Gastroesophageal sphincter (tissue), 4 donors: ENCODE data around the gene KMT5C. TPM values are rescaled to one million over a fixed set of nuclear protein-coding genes. Genes with fewer than 3 reads are reported as not detected.

Source experiments
- ATAC-seq: fragments of 150-250 bp; one replicate; pipeline ENCODE4 v1.9.1; 2016; ENCODE audit warnings: mild to moderate bottlenecking, moderate library complexity
- H3K27ac ChIP-seq, 4 donors: fragments of 200-600 bp; sonication (generic) in 3 of 4; 1 replicate in 3 of 4; 2 replicates in 1 of 4; pipeline ENCODE4 v1.5.1; 2016 to 2019
- H3K27me3 ChIP-seq: fragments of 200-600 bp; sonication (generic); one replicate; pipeline ENCODE4 v1.5.1; 2019
- H3K36me3 ChIP-seq, 2 donors: fragments of 200-600 bp; sonication (generic); one replicate each; pipeline ENCODE4 v1.5.1; 2019; ENCODE audit warnings: control low read depth in 1 of 2
- H3K4me1 ChIP-seq, 3 donors: fragments of 200-600 bp; sonication (generic); 1 replicate in 2 of 3; 2 replicates in 1 of 3; pipeline ENCODE4 v1.5.1; 2016 to 2019; ENCODE audit warnings: control low read depth in 2 of 3
- H3K4me3 ChIP-seq, 2 donors: fragments of 200-600 bp; sonication (generic); one replicate each; pipeline ENCODE4 v1.5.1; 2019; ENCODE audit warnings: mild to moderate bottlenecking in 1 of 2, moderate library complexity in 1 of 2
- H3K9me3 ChIP-seq, 3 donors: fragments of 200-600 bp; sonication (generic); one replicate each; pipeline ENCODE4 v1.5.1; 2017 to 2019; ENCODE audit warnings: control low read depth in 2 of 3
- EP300 ChIP-seq: sonication (generic); formaldehyde crosslinking; IDR thresholded peaks from one replicate; pipeline ENCODE4 v1.6.1; 2017; ENCODE audit warnings: antibody characterized with exemption, mild to moderate bottlenecking
- POLR2A ChIP-seq, 2 donors: fragments of 450-650 bp; IDR thresholded peaks; one replicate each; pipeline ENCODE4 v1.6.1; 2017; ENCODE audit warnings: antibody characterized with exemption in 2 of 2, mild to moderate bottlenecking in 2 of 2, moderate library complexity in 1 of 2
- POLR2AphosphoS5 ChIP-seq: sonication (generic); formaldehyde crosslinking; IDR thresholded peaks from one replicate; pipeline ENCODE4 v1.6.1; 2017; ENCODE audit warnings: antibody characterized with exemption
- WGBS, 2 donors: methylation state at CpG; one replicate each; pipeline ENCODE4 v1.1.5; 2018; ENCODE audit warnings: low coverage in 1 of 2; 5-methylcytosine and 5-hydroxymethylcytosine counted together
- total RNA-seq, 4 donors: library from RNA; depleted of rRNA; stranded (reverse); fragments of >200 nt; gene quantifications; one replicate each; pipeline ENCODE4 v1.1.0, GENCODE V29; 2016
- TF ChIP-seq, protein P1 (sequence below), 4 experiments: fragments of 200-600 bp in 2 of 4; fragments of 450-650 bp in 2 of 4; sonication (generic) in 1 of 4; IDR thresholded peaks; one replicate each; pipeline ENCODE4 v1.5.1; 2017 to 2019; ENCODE audit warnings: antibody characterized with exemption in 4 of 4, mild to moderate bottlenecking in 2 of 4, moderate library complexity in 2 of 4

KMT5C gene
- total RNA-seq, 4 donors from 2014 or later = 3.4 to 11.2 (median 9.2) TPM

- Histone ChIP-seq H3K4me3 (no peak overlapping the region), H3K4me1 (peaks cover 0 to 43% (median 12%) of the 10 kb centered on the region in 3 donors), H3K9me3 (no peaks in the 10 kb centered on the region), H3K27ac (no peak overlapping the region), H3K36me3 (peaks cover 0 to 41% of the 10 kb centered on the region in 2 donors), H3K27me3 (no peaks in the 10 kb centered on the region)
- no peak for TF ChIP-seq EP300
- TF ChIP-seq, protein P1, sequence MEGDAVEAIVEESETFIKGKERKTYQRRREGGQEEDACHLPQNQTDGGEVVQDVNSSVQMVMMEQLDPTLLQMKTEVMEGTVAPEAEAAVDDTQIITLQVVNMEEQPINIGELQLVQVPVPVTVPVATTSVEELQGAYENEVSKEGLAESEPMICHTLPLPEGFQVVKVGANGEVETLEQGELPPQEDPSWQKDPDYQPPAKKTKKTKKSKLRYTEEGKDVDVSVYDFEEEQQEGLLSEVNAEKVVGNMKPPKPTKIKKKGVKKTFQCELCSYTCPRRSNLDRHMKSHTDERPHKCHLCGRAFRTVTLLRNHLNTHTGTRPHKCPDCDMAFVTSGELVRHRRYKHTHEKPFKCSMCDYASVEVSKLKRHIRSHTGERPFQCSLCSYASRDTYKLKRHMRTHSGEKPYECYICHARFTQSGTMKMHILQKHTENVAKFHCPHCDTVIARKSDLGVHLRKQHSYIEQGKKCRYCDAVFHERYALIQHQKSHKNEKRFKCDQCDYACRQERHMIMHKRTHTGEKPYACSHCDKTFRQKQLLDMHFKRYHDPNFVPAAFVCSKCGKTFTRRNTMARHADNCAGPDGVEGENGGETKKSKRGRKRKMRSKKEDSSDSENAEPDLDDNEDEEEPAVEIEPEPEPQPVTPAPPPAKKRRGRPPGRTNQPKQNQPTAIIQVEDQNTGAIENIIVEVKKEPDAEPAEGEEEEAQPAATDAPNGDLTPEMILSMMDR (IDR thresholded peaks at IDR 0.05) = no peak
- TF ChIP-seq POLR2A (IDR thresholded peaks at IDR 0.05) = no peak
- TF ChIP-seq POLR2AphosphoS5 = no peak
- no peak for ATAC-seq
- WGBS, 2 donors = 64 to 65% methylated on average over 6 to 13 of the region's 18 CpGs
Measured at GRCh38 chr19:55392820-55393761, 53.4 kb downstream of the KMT5C start.

Other genes starting within 250 kb of the KMT5C start
- gene PPP1R12C, start 222.2 kb upstream of the KMT5C start, total RNA-seq = 100 to 1,000 TPM; 268 to 479 (median 276) TPM
- 1 to 10 TPM in 1 of 4 donors, not detected in 3; 4.4 TPM for gene TNNT1, start 190.7 kb upstream of the KMT5C start, total RNA-seq
- not detected for gene TNNI3, start 182.1 kb upstream of the KMT5C start, total RNA-seq
- under 1 TPM in 2 of 4 donors, not detected in 2; 0.42 to 0.52 TPM for gene DNAAF3, start 173.3 kb upstream of the KMT5C start, total RNA-seq
- gene SYT5, start 159.6 kb upstream of the KMT5C start, total RNA-seq = under 1 TPM in 1 of 4 donors, not detected in 3; 0.13 TPM
- gene PTPRH, start 130.4 kb upstream of the KMT5C start, total RNA-seq = 1 to 10 TPM in 3 of 4 donors, under 1 TPM in 1; 0.54 to 4.0 (median 1.4) TPM
- 1 to 10 TPM in 3 of 4 donors, not detected in 1; 1.7 to 3.8 (median 1.8) TPM for gene TMEM86B, start 111.1 kb upstream of the KMT5C start, total RNA-seq
- gene PPP6R1, start 80.9 kb upstream of the KMT5C start, total RNA-seq = 10 to 100 TPM; 32.6 to 79.4 (median 34.0) TPM
- 10 to 100 TPM; 20.9 to 37.1 (median 26.5) TPM for gene HSPBP1, start 59.8 kb upstream of the KMT5C start, total RNA-seq
- gene BRSK1, start 55.9 kb upstream of the KMT5C start, total RNA-seq = 10 to 100 TPM in 1 of 4 donors, 1 to 10 TPM in 3; 4.0 to 19.8 (median 8.8) TPM
- 10 to 100 TPM in 1 of 4 donors, 1 to 10 TPM in 2, not detected in 1; 2.2 to 12.4 (median 3.3) TPM for gene TMEM150B, start 14.5 kb upstream of the KMT5C start, total RNA-seq
- not detected for gene COX6B2, start 14.8 kb downstream of the KMT5C start, total RNA-seq
- not detected for gene GARIN5B, start 23.4 kb downstream of the KMT5C start, total RNA-seq
- gene IL11, start 30.6 kb downstream of the KMT5C start, total RNA-seq = under 1 TPM in 1 of 4 donors, not detected in 3; 0.67 TPM
- not detected for gene TMEM190, start 37.0 kb downstream of the KMT5C start, total RNA-seq
- 1 to 10 TPM in 2 of 4 donors, not detected in 2; 1.6 to 6.0 TPM for gene TMEM238, start 44.4 kb downstream of the KMT5C start, total RNA-seq
- 100 to 1,000 TPM; 174 to 282 (median 271) TPM for gene RPL28, start 46.1 kb downstream of the KMT5C start, total RNA-seq
- 10 to 100 TPM; 12.6 to 17.7 (median 15.4) TPM for gene UBE2S, start 67.9 kb downstream of the KMT5C start, total RNA-seq
- not detected for gene SHISA7, start 103.4 kb downstream of the KMT5C start, total RNA-seq
- 10 to 100 TPM; 39.0 to 78.5 (median 63.8) TPM for gene ISOC2, start 121.8 kb downstream of the KMT5C start, total RNA-seq
- gene C19orf85, start 124.9 kb downstream of the KMT5C start, total RNA-seq = not detected
- 10 to 100 TPM in 1 of 4 donors, 1 to 10 TPM in 3; 2.4 to 13.0 (median 4.9) TPM for gene ZNF628, start 136.7 kb downstream of the KMT5C start, total RNA-seq
- gene NAT14, start 145.3 kb downstream of the KMT5C start, total RNA-seq = 10 to 100 TPM in 1 of 4 donors, 1 to 10 TPM in 3; 7.4 to 14.0 (median 7.9) TPM
- gene SSC5D, start 148.6 kb downstream of the KMT5C start, total RNA-seq = 10 to 100 TPM in 3 of 4 donors, 1 to 10 TPM in 1; 6.3 to 39.2 (median 23.5) TPM
- gene SBK2, start 197.3 kb downstream of the KMT5C start, total RNA-seq = not detected
- under 1 TPM in 2 of 4 donors, not detected in 2; 0.40 TPM for gene SBK3, start 205.7 kb downstream of the KMT5C start, total RNA-seq
- 1 to 10 TPM; 2.8 to 6.9 (median 3.9) TPM for gene ZNF579, start 241.0 kb downstream of the KMT5C start, total RNA-seq